NCI-H1105 treated with DMSO at 0.1 percent for 48 hours (cell line): ENCODE measurements around the gene SVEP1.

Source experiments
- DNase-seq: peaks from one replicate; lab custom pipeline; 2025; lab: John Stamatoyannopoulos, UW

Gene SVEP1

DNA sequence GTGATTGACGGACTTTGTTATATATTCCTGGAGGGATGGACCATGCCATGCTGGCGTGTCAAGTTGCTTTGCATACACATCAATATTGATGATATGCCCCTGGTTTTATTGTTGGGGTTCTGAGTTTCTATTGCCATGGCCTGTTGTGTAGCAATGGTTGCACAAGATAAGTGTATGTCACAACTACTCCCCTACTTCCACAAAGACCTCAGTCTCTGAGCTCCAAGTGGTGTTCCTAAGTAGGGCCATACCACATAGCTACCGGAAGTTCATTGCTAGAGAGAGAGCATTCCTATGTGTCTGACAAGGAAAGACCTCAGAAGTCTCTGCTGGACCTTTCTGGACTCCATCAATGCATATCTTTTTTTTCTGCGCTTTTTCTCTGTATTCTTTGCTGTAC, 261.6 kb downstream of the SVEP1 start:
- DNase-seq = no peak

DNA sequence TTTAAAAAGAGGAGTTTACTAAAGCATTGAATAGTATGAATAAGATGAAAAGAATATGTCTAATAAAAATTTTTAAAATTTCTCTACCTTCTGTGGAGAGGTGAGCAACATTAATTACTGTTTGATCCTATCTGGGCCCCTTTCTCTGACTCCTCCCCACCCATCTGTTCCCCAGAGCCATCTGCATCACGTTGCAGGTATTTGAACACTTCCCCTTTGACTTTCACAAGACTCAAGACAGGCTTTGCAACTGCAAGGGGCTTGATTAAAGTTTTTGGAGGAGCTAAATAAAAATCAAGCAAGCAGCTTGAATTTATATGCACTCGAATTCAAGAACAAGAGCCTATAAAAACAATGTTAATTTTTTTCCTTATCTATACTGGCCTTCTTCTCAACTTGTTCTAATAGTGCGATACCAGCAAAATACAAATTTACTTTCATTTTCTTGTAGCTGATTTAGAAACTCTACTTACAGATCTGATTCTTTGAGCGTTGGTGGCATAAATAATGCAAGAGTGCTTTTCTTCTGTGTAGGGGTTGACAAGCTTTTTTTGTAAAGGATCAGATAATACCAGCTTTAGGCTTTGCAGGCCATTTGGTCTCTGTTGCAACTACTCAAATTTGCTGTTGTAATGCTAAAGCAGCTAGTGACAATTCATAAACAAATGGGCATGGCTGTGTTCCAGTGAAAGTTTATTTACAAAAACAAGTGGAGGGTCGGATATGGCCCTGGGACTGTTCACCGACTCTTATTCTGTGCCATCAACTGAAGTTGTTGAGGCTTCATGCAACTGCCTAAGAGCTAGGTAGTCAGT, 263.1 kb downstream of the SVEP1 start:
- no peak for DNase-seq
